GM21423 (cell line): ENCODE results near the gene EFL1.
A peak's percentile ranks its signal among the peaks of the same experiment; 100 is the strongest.
"Not testable (repeated sequence)": the region's sequence is repeated elsewhere in the genome, so short reads cannot be mapped to it uniquely, and the experiment has no call there.

ENCODE experiments used
- ATAC-seq: cut with Tn5 transposase; IDR thresholded peaks from one replicate; pipeline ENCODE4 v1.9.1; 2021; ENCODE audit warnings: mild to moderate bottlenecking, moderate library complexity; ENCODE audit not compliant: unreplicated experiment

EFL1 gene

GRCh38 chr15:82262422-82263026, at the start of gene EFL1, which contains the start of gene SAXO2:
TSS of gene EFL1 (minus strand) at chr15:82262734. CDS start at chr15:82261778, 956 bp downstream.
TSS of gene SAXO2 (plus strand) at chr15:82262818. CDS start at chr15:82262880, 62 bp downstream.
- ATAC-seq: peak; percentile 99

GRCh38 chr15:82311321-82311720, 48.8 kb upstream of the EFL1 start:
- not testable (repeated sequence) for ATAC-seq

- no peak for ATAC-seq
Measured at GRCh38 chr15:82309802-82310201, 47.3 kb upstream of the EFL1 start.

GRCh38 chr15:82307714-82308081, 45.2 kb upstream of the EFL1 start:
- ATAC-seq: no peak

GRCh38 chr15:82306791-82307713, 44.5 kb upstream of the EFL1 start:
- no peak for ATAC-seq

- ATAC-seq: no peak
Measured at GRCh38 chr15:82305621-82306048, 43.1 kb upstream of the EFL1 start.

- ATAC-seq: no peak
Measured at GRCh38 chr15:82304778-82305090, 42.2 kb upstream of the EFL1 start.

- ATAC-seq: no peak
Measured at GRCh38 chr15:82303956-82304777, 41.6 kb upstream of the EFL1 start.

GRCh38 chr15:82301296-82302016, 38.9 kb upstream of the EFL1 start:
- ATAC-seq: no peak

- ATAC-seq: no peak
Measured at GRCh38 chr15:82300883-82301282, 38.3 kb upstream of the EFL1 start.

- not testable (repeated sequence) for ATAC-seq
Measured at GRCh38 chr15:82300326-82300725, 37.8 kb upstream of the EFL1 start.

GRCh38 chr15:82299511-82299914, 37.0 kb upstream of the EFL1 start:
- not testable (repeated sequence) for ATAC-seq

- ATAC-seq: no peak
Measured at GRCh38 chr15:82298520-82298919, 36.0 kb upstream of the EFL1 start.

- no peak for ATAC-seq
Measured at GRCh38 chr15:82298032-82298431, 35.5 kb upstream of the EFL1 start.

GRCh38 chr15:82297546-82297945, 35.0 kb upstream of the EFL1 start:
- ATAC-seq: no peak

GRCh38 chr15:82294061-82294690, 31.6 kb upstream of the EFL1 start:
- no peak for ATAC-seq

- ATAC-seq: no peak
Measured at GRCh38 chr15:82292271-82292670, 29.7 kb upstream of the EFL1 start.

- ATAC-seq: not testable (repeated sequence)
Measured at GRCh38 chr15:82288202-82288601, 25.7 kb upstream of the EFL1 start.

GRCh38 chr15:82286475-82286874, 23.9 kb upstream of the EFL1 start:
- peak; percentile 92 for ATAC-seq

GRCh38 chr15:82284381-82284780, 21.8 kb upstream of the EFL1 start:
- not testable (repeated sequence) for ATAC-seq
